Glomerular endothelial cell (primary cell): ENCODE data around the gene ZFP90. TPM values are rescaled to one million over a fixed set of nuclear protein-coding genes. Genes with fewer than 3 reads are reported as not detected.
"Not testable (repeated sequence)": the region's sequence is repeated elsewhere in the genome, so short reads cannot be mapped to it uniquely, and the experiment has no call there.

Experiments used
- DNase-seq: peaks from one replicate; pipeline ENCODE4 v3.0.0-alpha.2; 2011; ENCODE audit warnings: low read depth, low spot score; ENCODE audit errors: extremely low read depth
- total RNA-seq: library from RNA; depleted of rRNA; stranded (reverse); fragments of >200 nt; gene quantifications from 2 replicates; pipeline ENCODE4 v1.2.3, GENCODE V29; 2015

ZFP90 gene
- total RNA-seq, 1 donor from 2014 or later = 32.6 TPM

GRCh38 chr16:68517606-68518166 is 21.4 kb upstream of the ZFP90 start:
- no peak for DNase-seq

- DNase-seq = no peak
Measured at GRCh38 chr16:68519225-68519745, 19.8 kb upstream of the ZFP90 start.

- DNase-seq = no peak
Measured at GRCh38 chr16:68520649-68521086, 18.4 kb upstream of the ZFP90 start.

GRCh38 chr16:68524069-68524820 is 14.8 kb upstream of the ZFP90 start:
- no peak for DNase-seq

GRCh38 chr16:68526143-68526781 is 12.8 kb upstream of the ZFP90 start:
- no peak for DNase-seq

GRCh38 chr16:68526782-68527145 is 12.3 kb upstream of the ZFP90 start:
- no peak for DNase-seq

- DNase-seq = no peak
Measured at GRCh38 chr16:68528233-68528632, 10.9 kb upstream of the ZFP90 start.

GRCh38 chr16:68528686-68529379 is 10.3 kb upstream of the ZFP90 start:
- DNase-seq = no peak

GRCh38 chr16:68529608-68529930 is 9.5 kb upstream of the ZFP90 start:
- DNase-seq = no peak

- no peak for DNase-seq
Measured at GRCh38 chr16:68529931-68530701, 9.0 kb upstream of the ZFP90 start.

- DNase-seq = no peak
Measured at GRCh38 chr16:68533937-68534336, 5.2 kb upstream of the ZFP90 start.

GRCh38 chr16:68535331-68535730 is 3.8 kb upstream of the ZFP90 start:
- no peak for DNase-seq

GRCh38 chr16:68539711-68540239 is 684 bp downstream of the ZFP90 start:
- no peak for DNase-seq

- DNase-seq = no peak
Measured at GRCh38 chr16:68548947-68549346, 9.9 kb downstream of the ZFP90 start.

GRCh38 chr16:68553186-68553585 is 14.1 kb downstream of the ZFP90 start:
- DNase-seq = no peak

GRCh38 chr16:68560341-68560740 is 21.2 kb downstream of the ZFP90 start:
- DNase-seq = not testable (repeated sequence)

GRCh38 chr16:68563631-68564381 is 24.7 kb downstream of the ZFP90 start:
- no peak for DNase-seq

- no peak for DNase-seq
Measured at GRCh38 chr16:68564382-68564985, 25.4 kb downstream of the ZFP90 start.

- no peak for DNase-seq
Measured at GRCh38 chr16:68574479-68574878, 35.4 kb downstream of the ZFP90 start.
